A549 (cell line): Measurements from ENCODE around the gene DDR2.
"Not testable (repeated sequence)": the region's sequence is repeated elsewhere in the genome, so short reads cannot be mapped to it uniquely, and the experiment has no call there.

ENCODE experiments used
- ESRRA ChIP-seq: fragments of 150-350 bp; IDR thresholded peaks from 2 replicates; pipeline ENCODE4 v1.6.1; 2014; ENCODE audit warnings: mild to moderate bottlenecking, low read length, borderline replicate concordance
- POLR2A ChIP-seq: IDR thresholded peaks from 2 replicates; pipeline ENCODE4 v1.6.1; 2012; ENCODE audit warnings: mild to moderate bottlenecking, low read length
- TF ChIP-seq, protein P1 (sequence below): fragments of 150-350 bp; IDR thresholded peaks from 2 replicates; pipeline ENCODE4 v1.6.1; 2014; ENCODE audit warnings: low read depth, mild to moderate bottlenecking, low read length

DNA sequence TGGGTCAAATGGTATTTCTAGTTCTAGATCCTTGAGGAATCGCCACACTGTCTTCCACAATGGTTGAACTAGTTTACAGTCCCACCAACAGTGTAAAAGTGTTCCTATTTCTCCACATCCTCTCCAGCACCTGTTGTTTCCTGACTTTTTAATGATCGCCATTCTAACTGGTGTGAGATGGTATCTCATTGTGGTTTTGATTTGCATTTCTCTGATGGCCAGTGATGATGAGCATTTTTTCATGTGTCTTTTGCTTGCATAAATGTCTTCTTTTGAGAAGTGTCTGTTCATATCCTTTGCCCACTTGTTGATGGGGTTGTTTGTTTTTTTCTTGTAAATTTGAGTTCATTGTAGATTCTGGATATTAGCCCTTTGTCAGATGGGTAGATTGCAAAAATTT lies 175.2 kb downstream of the DDR2 start:
- TF ChIP-seq, protein P1, sequence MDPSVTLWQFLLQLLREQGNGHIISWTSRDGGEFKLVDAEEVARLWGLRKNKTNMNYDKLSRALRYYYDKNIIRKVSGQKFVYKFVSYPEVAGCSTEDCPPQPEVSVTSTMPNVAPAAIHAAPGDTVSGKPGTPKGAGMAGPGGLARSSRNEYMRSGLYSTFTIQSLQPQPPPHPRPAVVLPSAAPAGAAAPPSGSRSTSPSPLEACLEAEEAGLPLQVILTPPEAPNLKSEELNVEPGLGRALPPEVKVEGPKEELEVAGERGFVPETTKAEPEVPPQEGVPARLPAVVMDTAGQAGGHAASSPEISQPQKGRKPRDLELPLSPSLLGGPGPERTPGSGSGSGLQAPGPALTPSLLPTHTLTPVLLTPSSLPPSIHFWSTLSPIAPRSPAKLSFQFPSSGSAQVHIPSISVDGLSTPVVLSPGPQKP, result not testable (repeated sequence)
- not testable (repeated sequence) for TF ChIP-seq POLR2A, ESRRA
